HG02798 (cell line): ENCODE measurements around the gene ITPRID1.
"Not testable (repeated sequence)": the region's sequence is repeated elsewhere in the genome, so short reads cannot be mapped to it uniquely, and the experiment has no call there.

Source experiments
- ATAC-seq: cut with Tn5 transposase; IDR thresholded peaks from one replicate; pipeline ENCODE4 v1.9.1; 2021; ENCODE audit warnings: mild to moderate bottlenecking; ENCODE audit not compliant: unreplicated experiment, poor library complexity

ITPRID1 gene

GRCh38 chr7:31513790-31514189 is at the start of gene ITPRID1:
ITPRID1 (plus strand) TSS chr7:31514090; CDS start chr7:31553025, 38,935 bp downstream.
- no peak for ATAC-seq

GRCh38 chr7:31464601-31465000 is 49.3 kb upstream of the ITPRID1 start:
- ATAC-seq: no peak

GRCh38 chr7:31465285-31465684 is 48.6 kb upstream of the ITPRID1 start:
- no peak for ATAC-seq

GRCh38 chr7:31466036-31466435 is 47.9 kb upstream of the ITPRID1 start:
- no peak for ATAC-seq

GRCh38 chr7:31470883-31471282 is 43.0 kb upstream of the ITPRID1 start:
- ATAC-seq: not testable (repeated sequence)

GRCh38 chr7:31475368-31475767 is 38.5 kb upstream of the ITPRID1 start:
- ATAC-seq: no peak

GRCh38 chr7:31476073-31476745 is 37.7 kb upstream of the ITPRID1 start:
- ATAC-seq: no peak

GRCh38 chr7:31476941-31477677 is 36.8 kb upstream of the ITPRID1 start:
- no peak for ATAC-seq

- no peak for ATAC-seq
Observed at GRCh38 chr7:31478018-31478417, 35.9 kb upstream of the ITPRID1 start.

GRCh38 chr7:31478721-31479120 is 35.2 kb upstream of the ITPRID1 start:
- peak; percentile 68 for ATAC-seq

- ATAC-seq: no peak
Observed at GRCh38 chr7:31487071-31487470, 26.8 kb upstream of the ITPRID1 start.

GRCh38 chr7:31487476-31487875 is 26.4 kb upstream of the ITPRID1 start:
- ATAC-seq: no peak

GRCh38 chr7:31488562-31489203 is 25.2 kb upstream of the ITPRID1 start:
- ATAC-seq: peak; percentile 95

GRCh38 chr7:31490796-31491314 is 23.0 kb upstream of the ITPRID1 start:
- ATAC-seq: no peak

- ATAC-seq: no peak
Observed at GRCh38 chr7:31492086-31492485, 21.8 kb upstream of the ITPRID1 start.

GRCh38 chr7:31493714-31494181 is 20.1 kb upstream of the ITPRID1 start:
- no peak for ATAC-seq

GRCh38 chr7:31494421-31494820 is 19.5 kb upstream of the ITPRID1 start:
- no peak for ATAC-seq

GRCh38 chr7:31495653-31496052 is 18.2 kb upstream of the ITPRID1 start:
- ATAC-seq: no peak

- no peak for ATAC-seq
Observed at GRCh38 chr7:31497516-31497915, 16.4 kb upstream of the ITPRID1 start.

GRCh38 chr7:31500656-31501055 is 13.2 kb upstream of the ITPRID1 start:
- ATAC-seq: no peak

- ATAC-seq: no peak
Observed at GRCh38 chr7:31508823-31509222, 5.1 kb upstream of the ITPRID1 start.
